Lower lobe of right lung (tissue), 2 donors: ENCODE measurements around the gene HECW1. TPM values are rescaled to one million over a fixed set of nuclear protein-coding genes. Genes with fewer than 3 reads are reported as not detected.

Source experiments
- ATAC-seq, 2 donors: fragments of 200-7000 bp; cut with Tn5 transposase; one replicate each; pipeline ENCODE4 v1.9.1; 2020 to 2022; ENCODE audit warnings: mild to moderate bottlenecking in 2 of 2, moderate library complexity in 2 of 2
- DNase-seq: peaks from one replicate; pipeline ENCODE4 v3.0.0-alpha.2; 2020
- H3K27ac ChIP-seq: fragments of 200-600 bp; one replicate; pipeline ENCODE4 v1.8.0; 2022
- H3K27me3 ChIP-seq: fragments of 200-600 bp; one replicate; pipeline ENCODE4 v1.8.0; 2022; ENCODE audit warnings: low read depth
- H3K36me3 ChIP-seq: fragments of 200-600 bp; one replicate; pipeline ENCODE4 v1.8.0; 2022; ENCODE audit warnings: mild to moderate bottlenecking
- H3K4me1 ChIP-seq: fragments of 200-600 bp; one replicate; pipeline ENCODE4 v1.8.0; 2022
- H3K4me3 ChIP-seq: fragments of 200-600 bp; one replicate; pipeline ENCODE4 v1.8.0; 2022; ENCODE audit warnings: mild to moderate bottlenecking
- H3K9me3 ChIP-seq: fragments of 200-600 bp; one replicate; pipeline ENCODE4 v1.8.0; 2022
- intact Hi-C: fragments of 100-400 bp; cut with DNase I; formaldehyde crosslinking; loops from one replicate; pipeline ENCODE4 v1.11.0; 2022
- total RNA-seq: library from RNA; stranded (reverse); fragmentation: NEBNext Ultra II Directional; extraction: Animal tissue kit (Norgen Biotek cat#: 25700); gene quantifications from one replicate; pipeline ENCODE4 v1.2.1, GENCODE V29; 2021
- TF ChIP-seq, protein P1 (sequence below): fragments of 200-600 bp; IDR thresholded peaks from one replicate; pipeline ENCODE4 v1.8.0; 2022; ENCODE audit warnings: antibody characterized with exemption, mild to moderate bottlenecking
- donor health status: DM: no; HTN: yes; CAD: no; lungs with severe emphysema.

The HECW1 gene
- total RNA-seq, 1 donor from 2014 or later: 0.06 TPM

DNA sequence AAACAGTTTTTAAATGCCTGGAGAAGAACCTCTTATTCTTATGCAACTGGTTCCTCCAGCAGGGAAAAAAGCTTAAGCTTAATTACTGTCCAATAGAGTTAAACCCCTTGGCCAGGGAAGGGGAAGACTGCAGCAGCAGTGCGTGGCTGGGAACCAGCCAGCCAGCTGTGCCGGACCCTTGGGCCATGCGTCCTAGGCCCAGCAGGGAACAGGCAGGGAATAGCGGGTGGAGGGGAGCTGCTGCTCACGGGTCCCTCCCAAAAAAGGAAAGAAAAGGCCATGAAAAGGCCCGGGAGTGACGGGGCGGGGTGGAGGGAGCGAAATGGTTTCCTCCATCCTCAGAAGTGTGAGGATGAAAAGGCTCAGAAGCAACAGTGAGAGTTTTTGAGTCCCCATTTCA, 35.2 kb upstream of the HECW1 start:
- peaks cover 9% of the 10 kb centered on the region for H3K27me3 ChIP-seq
- intact Hi-C loops: no loop called here
- ATAC-seq (no peak), DNase-seq (no peak)
- H3K9me3 ChIP-seq: no peaks in the 10 kb centered on the region
- no peak overlapping the region for H3K4me3 ChIP-seq
- TF ChIP-seq, protein P1, sequence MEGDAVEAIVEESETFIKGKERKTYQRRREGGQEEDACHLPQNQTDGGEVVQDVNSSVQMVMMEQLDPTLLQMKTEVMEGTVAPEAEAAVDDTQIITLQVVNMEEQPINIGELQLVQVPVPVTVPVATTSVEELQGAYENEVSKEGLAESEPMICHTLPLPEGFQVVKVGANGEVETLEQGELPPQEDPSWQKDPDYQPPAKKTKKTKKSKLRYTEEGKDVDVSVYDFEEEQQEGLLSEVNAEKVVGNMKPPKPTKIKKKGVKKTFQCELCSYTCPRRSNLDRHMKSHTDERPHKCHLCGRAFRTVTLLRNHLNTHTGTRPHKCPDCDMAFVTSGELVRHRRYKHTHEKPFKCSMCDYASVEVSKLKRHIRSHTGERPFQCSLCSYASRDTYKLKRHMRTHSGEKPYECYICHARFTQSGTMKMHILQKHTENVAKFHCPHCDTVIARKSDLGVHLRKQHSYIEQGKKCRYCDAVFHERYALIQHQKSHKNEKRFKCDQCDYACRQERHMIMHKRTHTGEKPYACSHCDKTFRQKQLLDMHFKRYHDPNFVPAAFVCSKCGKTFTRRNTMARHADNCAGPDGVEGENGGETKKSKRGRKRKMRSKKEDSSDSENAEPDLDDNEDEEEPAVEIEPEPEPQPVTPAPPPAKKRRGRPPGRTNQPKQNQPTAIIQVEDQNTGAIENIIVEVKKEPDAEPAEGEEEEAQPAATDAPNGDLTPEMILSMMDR: no peak
- H3K36me3 ChIP-seq: no peaks in the 10 kb centered on the region
- no peaks in the 10 kb centered on the region for H3K4me1 ChIP-seq
- H3K27ac ChIP-seq: no peak overlapping the region

DNA sequence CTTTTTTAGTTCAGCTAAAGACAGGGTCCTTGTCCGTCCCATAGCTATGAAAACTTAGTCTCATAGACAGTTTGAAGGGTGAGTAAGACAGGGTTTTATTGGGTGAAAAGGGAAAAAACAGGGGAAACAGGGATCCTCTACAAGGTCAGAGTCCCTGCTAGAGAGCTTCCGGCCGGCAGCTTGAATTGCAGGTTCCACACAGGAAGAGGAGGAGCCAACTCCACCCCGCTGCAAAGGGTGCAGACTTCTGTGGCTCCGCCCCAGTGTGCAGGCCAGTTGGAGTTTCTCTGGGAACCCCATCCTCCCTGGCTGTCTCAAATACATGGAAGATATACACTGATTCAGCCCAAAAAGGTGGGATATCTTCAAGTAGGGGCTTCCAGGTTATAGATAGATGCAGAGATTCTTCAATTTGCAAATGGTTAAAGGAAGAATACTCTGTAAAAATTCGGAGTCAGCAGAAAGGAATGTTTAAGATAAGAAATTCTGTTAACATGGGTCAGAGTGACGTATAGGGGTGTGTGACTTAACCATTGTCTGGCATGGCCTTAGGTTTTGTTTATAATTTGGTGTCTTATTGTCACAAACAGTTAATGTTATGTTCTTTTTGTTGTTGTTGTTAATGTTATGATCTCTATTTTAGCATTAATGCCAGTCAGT, 34.6 kb upstream of the HECW1 start:
- Histone ChIP-seq H3K36me3 (no peaks in the 10 kb centered on the region), H3K27me3 (peaks cover 9% of the 10 kb centered on the region), H3K27ac (no peak overlapping the region), H3K4me3 (no peak overlapping the region), H3K9me3 (no peaks in the 10 kb centered on the region), H3K4me1 (no peaks in the 10 kb centered on the region)
- TF ChIP-seq, protein P1: no peak
- intact Hi-C loops: no loop called here
- no peak for ATAC-seq
- no peak for DNase-seq

DNA sequence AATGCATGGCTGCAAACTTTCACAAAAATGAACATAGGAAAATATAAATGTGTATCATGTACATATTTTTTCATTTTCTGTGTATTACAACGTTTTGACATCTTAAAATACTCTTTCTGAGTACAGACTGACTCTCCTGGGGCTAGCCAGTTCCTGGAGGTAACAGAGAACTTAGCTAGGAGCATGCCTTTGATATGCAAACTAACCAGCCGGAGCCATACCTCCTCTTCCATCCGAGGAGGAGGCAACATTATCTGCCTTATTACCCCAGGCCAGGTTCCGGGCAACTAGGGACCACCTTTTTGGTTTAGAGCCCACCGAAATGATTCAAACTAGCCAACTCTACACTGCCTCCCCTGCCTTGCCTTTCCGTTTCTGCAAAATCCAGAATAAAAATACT, 33.7 kb upstream of the HECW1 start:
- Histone ChIP-seq H3K36me3 (no peaks in the 10 kb centered on the region), H3K4me3 (no peak overlapping the region), H3K27me3 (peaks cover 9% of the 10 kb centered on the region), H3K27ac (no peak overlapping the region), H3K4me1 (no peaks in the 10 kb centered on the region), H3K9me3 (no peaks in the 10 kb centered on the region)
- TF ChIP-seq, protein P1: no peak
- DNase-seq (no peak), ATAC-seq (no peak)
- intact Hi-C loops: no loop called here

DNA sequence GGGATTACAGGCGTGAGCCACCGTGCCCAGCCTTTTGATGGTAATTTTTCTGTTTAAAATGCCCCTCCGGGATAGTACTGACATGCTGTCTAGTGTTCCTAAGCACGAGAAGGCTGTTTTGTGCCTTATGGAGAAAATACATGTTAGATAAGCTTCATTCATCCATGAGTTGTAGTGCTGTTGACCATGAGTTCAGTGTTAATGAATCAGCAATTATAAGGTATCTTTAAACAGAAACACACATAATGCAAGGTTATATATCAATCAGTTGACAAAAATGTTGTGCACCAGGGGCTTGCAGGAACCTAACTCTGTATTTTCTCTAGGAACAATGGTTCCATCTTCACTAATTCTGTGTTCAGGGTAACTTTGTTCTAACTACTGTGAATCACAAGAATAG, 30.8 kb upstream of the HECW1 start:
- no peak for DNase-seq
- ATAC-seq: no peak

DNA sequence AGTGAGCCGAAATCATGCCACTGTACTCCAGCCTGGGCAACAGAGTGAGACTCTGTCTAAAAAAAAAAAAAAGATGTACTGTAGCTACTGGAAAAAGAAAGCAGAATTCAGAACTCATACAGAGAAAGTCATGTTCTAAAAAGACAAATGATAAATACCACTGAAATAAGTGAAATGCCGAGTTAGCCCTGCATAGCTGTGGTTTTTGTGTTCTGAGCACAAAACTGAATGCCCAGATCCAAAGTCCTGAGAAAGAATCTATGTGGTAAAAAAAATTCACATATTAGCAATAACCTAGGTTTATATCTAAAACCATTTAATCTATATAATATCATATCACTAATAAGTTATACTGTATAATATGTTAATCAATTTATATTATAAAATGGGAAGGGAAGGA, 29.3 kb upstream of the HECW1 start:
- DNase-seq (no peak), ATAC-seq (no peak)
- Histone ChIP-seq H3K27ac (no peak overlapping the region), H3K4me3 (no peak overlapping the region), H3K4me1 (no peaks in the 10 kb centered on the region), H3K27me3 (peaks cover 9% of the 10 kb centered on the region), H3K9me3 (no peaks in the 10 kb centered on the region), H3K36me3 (no peaks in the 10 kb centered on the region)
- TF ChIP-seq, protein P1: no peak
- intact Hi-C loops: no loop called here

More for the DNA sequence above, 30.8 kb upstream of the HECW1 start:
- Histone ChIP-seq H3K27me3 (peaks cover 9% of the 10 kb centered on the region), H3K4me3 (no peak overlapping the region), H3K27ac (no peak overlapping the region), H3K9me3 (no peaks in the 10 kb centered on the region), H3K36me3 (no peaks in the 10 kb centered on the region), H3K4me1 (no peaks in the 10 kb centered on the region)
- intact Hi-C loops: no loop called here
- TF ChIP-seq, protein P1: no peak
